ENCODE measurements around the gene TSHZ2. TPM values are rescaled to one million over a fixed set of nuclear protein-coding genes. Genes with fewer than 3 reads are reported as not detected.
"Not testable (repeated sequence)": the region's sequence is repeated elsewhere in the genome, so short reads cannot be mapped to it uniquely, and the experiment has no call there.

TSHZ2 gene
- polyA plus RNA-seq, 1 donor = 10.7 TPM

DNA sequence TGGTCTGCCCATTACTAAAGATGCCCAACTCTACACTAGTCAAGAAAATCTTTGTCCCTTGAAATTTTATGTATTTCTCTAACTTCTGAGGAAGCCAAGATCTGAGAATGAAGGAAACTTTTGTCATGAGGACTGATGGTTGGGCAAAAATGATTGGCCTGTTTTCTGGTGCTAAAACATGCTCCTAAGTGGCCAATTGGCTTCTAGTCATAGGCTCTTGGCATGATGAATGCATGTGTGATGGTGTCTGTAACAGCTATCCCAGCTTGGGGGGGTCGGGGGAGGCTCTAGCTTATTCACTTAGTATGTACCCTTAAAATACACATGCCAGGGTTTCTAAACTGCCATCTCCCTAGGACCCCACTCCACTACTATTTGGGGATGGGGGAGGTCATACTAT is 392.9 kb downstream of the TSHZ2 start:
- no peaks in the 10 kb centered on the region for H3K27me3 ChIP-seq (ENCODE audit: control insufficient read depth, insufficient read depth, low read length)
- H3K4me3 ChIP-seq (ENCODE audit: low read length) = no peak overlapping the region
- H3K36me3 ChIP-seq (ENCODE audit: control insufficient read depth, insufficient read depth, low read length) = no peaks in the 10 kb centered on the region
- H3K4me1 ChIP-seq (ENCODE audit: control insufficient read depth, insufficient read depth, low read length) = no peaks in the 10 kb centered on the region
- WGBS (ENCODE audit: insufficient coverage, low lambda C conversion rate) = no CpG with 5 or more reads among the region's 1 CpG
- no peak for DNase-seq
- no peak overlapping the region for H3K27ac ChIP-seq (ENCODE audit: low read length)
- no peaks in the 10 kb centered on the region for H3K9me3 ChIP-seq (ENCODE audit: control insufficient read depth, low read depth, low read length)

DNA sequence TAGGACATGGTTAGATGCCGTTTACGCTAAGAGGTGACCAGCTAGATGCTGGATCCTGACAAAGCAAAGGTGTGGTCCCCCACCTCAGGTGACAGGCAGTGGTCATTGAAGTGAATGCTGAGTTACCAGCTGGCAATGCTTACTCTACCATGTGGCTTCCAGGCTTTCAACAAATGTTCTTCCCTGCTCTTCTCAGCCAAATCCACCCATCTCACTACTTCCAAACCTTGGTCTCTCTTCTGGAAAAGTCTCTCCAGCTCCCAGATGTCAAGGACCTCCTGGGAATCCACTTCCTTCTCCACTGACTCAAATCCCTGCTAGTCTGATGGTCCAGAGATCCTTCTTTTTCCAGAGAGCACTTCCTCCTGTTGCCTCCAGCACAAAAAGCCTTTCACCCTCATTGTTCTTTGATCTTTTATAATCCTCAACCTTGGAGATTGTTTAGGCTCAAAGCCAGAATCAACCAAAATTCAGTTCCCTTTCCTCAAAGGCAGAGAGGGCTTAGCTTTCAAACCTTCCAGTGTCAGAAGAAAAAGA is 393.4 kb downstream of the TSHZ2 start:
- no peaks in the 10 kb centered on the region for H3K36me3 ChIP-seq (ENCODE audit: control insufficient read depth, insufficient read depth, low read length)
- no peak overlapping the region for H3K27ac ChIP-seq (ENCODE audit: low read length)
- WGBS (ENCODE audit: insufficient coverage, low lambda C conversion rate) = no CpG with 5 or more reads among the region's 2 CpGs
- no peak for DNase-seq
- H3K27me3 ChIP-seq (ENCODE audit: control insufficient read depth, insufficient read depth, low read length) = no peaks in the 10 kb centered on the region
- no peak overlapping the region for H3K4me3 ChIP-seq (ENCODE audit: low read length)
- no peaks in the 10 kb centered on the region for H3K9me3 ChIP-seq (ENCODE audit: control insufficient read depth, low read depth, low read length)
- no peaks in the 10 kb centered on the region for H3K4me1 ChIP-seq (ENCODE audit: control insufficient read depth, insufficient read depth, low read length)

DNA sequence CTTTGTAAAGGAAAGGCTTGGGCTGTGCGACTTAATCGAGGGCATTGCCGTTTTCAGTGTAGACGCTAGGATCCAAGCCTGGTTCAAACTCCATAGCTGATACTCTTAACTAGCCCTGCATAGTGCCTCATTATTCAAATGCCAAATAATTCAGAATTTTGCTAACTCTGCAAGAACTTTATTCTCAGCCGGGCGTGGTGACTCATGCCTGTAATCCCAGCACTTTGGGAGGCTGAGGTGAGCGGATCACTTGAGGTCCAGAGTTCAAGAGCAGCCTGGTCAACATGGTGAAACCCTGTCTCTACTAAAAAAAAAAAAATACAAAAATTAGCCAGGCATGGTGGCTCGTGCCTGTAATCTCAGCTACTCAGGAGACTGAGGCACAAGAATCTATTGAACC is 394.8 kb downstream of the TSHZ2 start:
- not testable (repeated sequence) for H3K9me3 ChIP-seq (ENCODE audit: control insufficient read depth, low read depth, low read length); H3K36me3 ChIP-seq (ENCODE audit: control insufficient read depth, insufficient read depth, low read length); H3K27me3 ChIP-seq (ENCODE audit: control insufficient read depth, insufficient read depth, low read length); H3K27ac ChIP-seq (ENCODE audit: low read length); H3K4me1 ChIP-seq (ENCODE audit: control insufficient read depth, insufficient read depth, low read length); DNase-seq; H3K4me3 ChIP-seq (ENCODE audit: low read length)
- WGBS (ENCODE audit: insufficient coverage, low lambda C conversion rate) = no CpG with 5 or more reads among the region's 8 CpGs

DNA sequence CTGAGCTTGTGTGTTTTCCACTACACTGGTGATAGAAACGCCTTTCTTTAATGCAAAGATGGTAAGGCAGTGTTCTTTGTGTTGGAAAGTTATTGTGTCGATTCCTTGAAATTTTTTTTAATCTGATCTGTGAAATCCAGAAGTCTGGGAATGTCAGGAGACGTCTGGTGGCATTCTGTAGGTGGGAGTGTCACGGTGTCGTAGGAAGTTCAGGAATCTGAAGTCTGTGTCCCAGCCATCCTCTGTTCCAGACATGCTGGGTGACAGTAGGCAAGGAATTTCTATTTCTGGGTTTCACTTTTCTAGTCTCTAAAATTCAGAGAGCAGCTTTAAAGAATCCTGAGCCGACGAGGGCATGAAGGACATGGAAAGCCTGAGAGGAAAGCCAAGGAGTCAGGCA is 397.7 kb downstream of the TSHZ2 start:
- Histone ChIP-seq H3K4me1 (ENCODE audit: control insufficient read depth, insufficient read depth, low read length) (no peaks in the 10 kb centered on the region), H3K4me3 (ENCODE audit: low read length) (no peak overlapping the region), H3K9me3 (ENCODE audit: control insufficient read depth, low read depth, low read length) (no peaks in the 10 kb centered on the region), H3K27ac (ENCODE audit: low read length) (no peak overlapping the region), H3K27me3 (ENCODE audit: control insufficient read depth, insufficient read depth, low read length) (no peaks in the 10 kb centered on the region), H3K36me3 (ENCODE audit: control insufficient read depth, insufficient read depth, low read length) (no peaks in the 10 kb centered on the region)
- WGBS (ENCODE audit: insufficient coverage, low lambda C conversion rate) = 80% methylated on average over 1 of the region's 7 CpGs
- DNase-seq = no peak

DNA sequence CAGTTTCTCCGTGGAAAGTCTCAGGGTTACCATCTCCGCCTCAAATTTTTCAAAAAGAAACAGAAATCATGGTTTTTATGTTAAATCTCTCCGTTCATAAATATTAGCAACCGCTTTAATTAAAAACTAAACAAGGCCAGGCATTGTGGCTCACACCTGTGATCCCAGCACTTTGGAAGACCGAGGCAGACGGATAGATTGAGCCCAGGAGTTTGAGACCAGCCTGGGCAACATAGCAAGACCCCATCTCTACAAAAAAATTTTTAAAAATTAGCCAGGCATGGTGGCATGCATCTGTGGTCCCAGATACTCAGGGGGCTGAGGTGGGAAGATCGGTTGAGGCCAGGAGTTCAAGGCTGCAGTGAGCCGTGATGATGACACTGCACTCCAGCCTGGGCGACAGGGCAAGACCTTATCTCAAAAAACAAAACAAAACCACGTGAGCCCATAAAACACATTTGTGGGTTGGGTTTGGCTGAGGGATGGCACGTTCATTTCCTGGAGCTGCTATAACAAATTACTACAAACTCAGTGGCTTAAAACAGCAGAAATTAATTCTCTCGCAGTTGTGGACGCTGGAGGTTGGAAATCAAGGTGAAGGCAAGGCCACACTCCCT is 398.3 kb downstream of the TSHZ2 start:
- no peaks in the 10 kb centered on the region for H3K36me3 ChIP-seq (ENCODE audit: control insufficient read depth, insufficient read depth, low read length)
- no peak overlapping the region for H3K27ac ChIP-seq (ENCODE audit: low read length)
- no peaks in the 10 kb centered on the region for H3K27me3 ChIP-seq (ENCODE audit: control insufficient read depth, insufficient read depth, low read length)
- H3K4me1 ChIP-seq (ENCODE audit: control insufficient read depth, insufficient read depth, low read length) = no peaks in the 10 kb centered on the region
- WGBS (ENCODE audit: insufficient coverage, low lambda C conversion rate) = 90% methylated on average over 2 of the region's 13 CpGs
- no peaks in the 10 kb centered on the region for H3K9me3 ChIP-seq (ENCODE audit: control insufficient read depth, low read depth, low read length)
- no peak for DNase-seq
- no peak overlapping the region for H3K4me3 ChIP-seq (ENCODE audit: low read length)

DNA sequence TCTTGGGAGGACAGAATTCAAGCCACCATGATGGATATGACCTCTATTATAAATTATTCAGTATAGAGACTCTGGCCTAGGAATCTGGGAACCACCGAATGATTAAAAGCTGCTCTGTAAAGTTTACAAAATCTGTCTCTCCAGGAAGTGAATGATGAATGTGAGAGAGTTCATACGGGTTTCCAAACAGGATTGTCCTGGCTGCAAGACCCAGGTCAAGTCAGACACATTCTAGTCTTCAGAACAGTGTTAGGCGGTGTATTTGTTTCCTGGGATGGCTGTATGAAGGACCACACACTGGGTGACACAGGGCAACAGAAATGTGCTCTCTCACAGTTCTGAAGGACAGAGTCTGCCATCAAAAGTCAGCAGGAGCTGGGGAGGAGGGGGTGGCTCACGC is 399.1 kb downstream of the TSHZ2 start:
- Histone ChIP-seq H3K4me3 (ENCODE audit: low read length) (no peak overlapping the region), H3K27me3 (ENCODE audit: control insufficient read depth, insufficient read depth, low read length) (no peaks in the 10 kb centered on the region), H3K4me1 (ENCODE audit: control insufficient read depth, insufficient read depth, low read length) (no peaks in the 10 kb centered on the region), H3K9me3 (ENCODE audit: control insufficient read depth, low read depth, low read length) (no peaks in the 10 kb centered on the region), H3K27ac (ENCODE audit: low read length) (no peak overlapping the region), H3K36me3 (ENCODE audit: control insufficient read depth, insufficient read depth, low read length) (no peaks in the 10 kb centered on the region)
- DNase-seq = no peak
- WGBS (ENCODE audit: insufficient coverage, low lambda C conversion rate) = no CpG with 5 or more reads among the region's 4 CpGs

DNA sequence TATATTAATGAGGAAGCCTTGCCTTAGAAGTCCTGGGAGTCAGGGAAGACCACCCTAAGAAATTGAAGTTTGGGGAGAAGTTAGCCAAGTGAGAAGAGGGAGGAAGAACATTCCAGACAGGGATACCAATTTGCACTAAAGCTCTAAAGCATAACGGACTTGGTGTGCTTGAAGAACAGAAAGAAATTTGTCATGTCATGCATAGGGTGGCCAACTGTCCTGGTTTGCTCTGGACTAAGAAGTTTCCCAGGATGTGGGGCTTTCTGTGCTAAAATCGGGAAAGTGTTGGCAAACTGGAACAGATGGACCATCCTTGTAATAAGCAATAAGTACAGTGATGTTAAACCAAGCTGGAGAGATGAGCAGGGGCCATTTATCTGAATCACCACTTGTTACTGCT is 403.9 kb downstream of the TSHZ2 start:
- no peak overlapping the region for H3K4me3 ChIP-seq (ENCODE audit: low read length)
- no CpG with 5 or more reads among the region's 2 CpGs for WGBS (ENCODE audit: insufficient coverage, low lambda C conversion rate)
- H3K36me3 ChIP-seq (ENCODE audit: control insufficient read depth, insufficient read depth, low read length) = no peaks in the 10 kb centered on the region
- H3K9me3 ChIP-seq (ENCODE audit: control insufficient read depth, low read depth, low read length) = no peaks in the 10 kb centered on the region
- DNase-seq = no peak
- H3K27me3 ChIP-seq (ENCODE audit: control insufficient read depth, insufficient read depth, low read length) = no peaks in the 10 kb centered on the region
- no peak overlapping the region for H3K27ac ChIP-seq (ENCODE audit: low read length)
- no peaks in the 10 kb centered on the region for H3K4me1 ChIP-seq (ENCODE audit: control insufficient read depth, insufficient read depth, low read length)

DNA sequence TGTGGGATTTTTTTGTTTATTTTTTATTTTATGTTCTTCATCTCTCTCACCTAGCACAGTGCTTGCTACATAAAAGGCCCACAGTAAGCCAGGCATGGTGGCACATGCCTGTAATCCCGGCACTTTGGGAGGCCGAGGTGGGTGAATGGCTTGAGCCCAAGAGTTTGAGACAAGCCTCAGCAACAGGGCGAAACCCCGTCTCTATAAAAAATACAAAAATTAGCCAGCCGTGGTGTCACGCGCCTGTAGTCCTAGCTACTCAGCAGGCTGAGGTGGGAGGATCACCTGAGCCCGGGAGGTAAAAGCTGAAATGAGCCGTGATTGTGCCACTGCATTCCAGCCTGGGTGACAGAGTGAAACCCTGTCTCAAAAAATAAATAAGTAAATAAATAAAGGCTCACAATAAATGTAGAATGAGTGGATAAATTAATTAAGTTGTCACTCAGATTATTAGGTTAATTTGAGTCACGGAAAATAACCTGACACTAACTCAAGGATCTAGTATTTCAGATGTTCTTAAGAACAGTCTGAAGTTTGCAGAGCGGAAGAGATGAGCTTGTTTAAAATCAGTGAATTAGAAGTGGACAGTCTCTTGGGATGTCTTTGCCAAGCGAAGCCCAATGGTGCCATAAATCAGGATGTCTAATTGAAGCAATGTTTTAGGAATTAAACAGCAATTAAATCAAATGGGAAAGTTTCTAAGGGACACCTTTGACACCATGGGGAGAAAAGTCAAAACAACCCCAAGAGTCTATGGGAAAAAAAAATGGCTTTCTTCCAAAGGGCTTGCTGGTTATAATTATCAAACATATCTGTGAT is 407.1 kb downstream of the TSHZ2 start:
- Histone ChIP-seq H3K4me3 (ENCODE audit: low read length) (no peak overlapping the region), H3K27me3 (ENCODE audit: control insufficient read depth, insufficient read depth, low read length) (no peaks in the 10 kb centered on the region), H3K27ac (ENCODE audit: low read length) (no peak overlapping the region), H3K36me3 (ENCODE audit: control insufficient read depth, insufficient read depth, low read length) (no peaks in the 10 kb centered on the region), H3K4me1 (ENCODE audit: control insufficient read depth, insufficient read depth, low read length) (no peaks in the 10 kb centered on the region), H3K9me3 (ENCODE audit: control insufficient read depth, low read depth, low read length) (no peaks in the 10 kb centered on the region)
- 80% methylated on average over 1 of the region's 12 CpGs for WGBS (ENCODE audit: insufficient coverage, low lambda C conversion rate)
- no peak for DNase-seq

DNA sequence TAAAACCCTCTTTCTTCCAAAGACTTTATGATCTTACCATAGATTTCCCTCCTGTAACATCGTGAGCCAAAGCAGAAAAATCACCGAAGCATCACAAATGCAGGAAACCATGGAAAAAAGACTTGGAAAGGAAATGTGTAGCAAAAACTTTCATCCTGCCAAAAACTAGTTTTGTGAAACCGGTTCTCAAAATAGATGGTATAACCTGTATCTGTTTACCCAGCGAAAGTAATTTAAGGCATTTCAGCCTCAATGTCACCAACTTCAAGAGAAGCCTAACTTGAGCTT is 407.6 kb downstream of the TSHZ2 start:
- WGBS (ENCODE audit: insufficient coverage, low lambda C conversion rate) = 73% methylated on average over 3 of the region's 4 CpGs
- Histone ChIP-seq H3K4me1 (ENCODE audit: control insufficient read depth, insufficient read depth, low read length) (no peaks in the 10 kb centered on the region), H3K4me3 (ENCODE audit: low read length) (no peak overlapping the region), H3K27me3 (ENCODE audit: control insufficient read depth, insufficient read depth, low read length) (no peaks in the 10 kb centered on the region), H3K9me3 (ENCODE audit: control insufficient read depth, low read depth, low read length) (no peaks in the 10 kb centered on the region), H3K36me3 (ENCODE audit: control insufficient read depth, insufficient read depth, low read length) (no peaks in the 10 kb centered on the region), H3K27ac (ENCODE audit: low read length) (no peak overlapping the region)
- DNase-seq = no peak

DNA sequence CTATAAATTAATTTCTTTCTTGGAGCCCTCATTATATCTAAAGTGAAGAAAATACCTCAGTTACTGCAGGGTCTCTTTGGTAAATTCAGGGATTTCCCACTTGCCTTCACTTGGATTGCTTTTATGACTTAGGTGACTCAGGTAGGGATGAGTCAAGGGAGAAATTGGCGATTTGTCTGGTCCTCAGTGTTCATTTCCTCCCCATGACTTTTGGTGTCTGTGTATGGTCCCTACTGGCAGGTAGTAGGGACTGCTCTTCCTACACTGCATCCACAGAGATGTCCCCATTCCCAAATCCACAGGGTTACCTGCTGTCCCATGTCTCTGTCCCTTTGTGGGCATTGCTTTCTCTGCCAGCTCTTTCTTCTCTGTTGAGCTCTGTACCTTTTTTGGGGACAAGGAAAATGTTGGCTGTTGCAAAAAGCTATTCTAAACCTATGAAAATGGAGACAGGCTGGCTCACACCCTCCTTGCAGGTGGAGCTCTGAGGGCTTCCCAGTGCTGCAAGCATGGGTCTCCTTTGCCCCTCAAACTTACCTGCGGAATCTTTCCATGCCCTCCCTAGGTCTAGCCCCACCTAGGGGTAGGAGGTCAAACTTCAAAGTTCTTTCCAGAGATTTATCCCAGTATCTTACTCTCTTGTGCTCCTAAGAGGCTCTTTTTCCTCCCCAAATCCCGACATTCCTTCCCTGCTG is 409.6 kb downstream of the TSHZ2 start:
- no peaks in the 10 kb centered on the region for H3K4me1 ChIP-seq (ENCODE audit: control insufficient read depth, insufficient read depth, low read length)
- H3K27ac ChIP-seq (ENCODE audit: low read length) = no peak overlapping the region
- DNase-seq = no peak
- no peaks in the 10 kb centered on the region for H3K36me3 ChIP-seq (ENCODE audit: control insufficient read depth, insufficient read depth, low read length)
- H3K27me3 ChIP-seq (ENCODE audit: control insufficient read depth, insufficient read depth, low read length) = no peaks in the 10 kb centered on the region
- no CpG with 5 or more reads among the region's 3 CpGs for WGBS (ENCODE audit: insufficient coverage, low lambda C conversion rate)
- H3K9me3 ChIP-seq (ENCODE audit: control insufficient read depth, low read depth, low read length) = no peaks in the 10 kb centered on the region
- no peak overlapping the region for H3K4me3 ChIP-seq (ENCODE audit: low read length)

Data from large intestine (tissue), 3 donors.